Ishikawa (cell line): ENCODE results near the gene LRIG2.

Source experiments
- CEBPB ChIP-seq: IDR thresholded peaks from 2 replicates; pipeline ENCODE4 v1.6.1; 2012
- CREB1 ChIP-seq: IDR thresholded peaks from 2 replicates; pipeline ENCODE4 v1.6.1; 2012; ENCODE audit warnings: low read depth
- EGR1 ChIP-seq: IDR thresholded peaks from 2 replicates; pipeline ENCODE4 v1.6.1; 2012
- EP300 ChIP-seq: IDR thresholded peaks from 2 replicates; pipeline ENCODE4 v1.6.1; 2012; ENCODE audit warnings: borderline replicate concordance
- FOXM1 ChIP-seq: IDR thresholded peaks from 2 replicates; pipeline ENCODE4 v1.6.1; 2012; ENCODE audit warnings: low read depth, borderline replicate concordance
- MAX ChIP-seq: IDR thresholded peaks from 2 replicates; pipeline ENCODE4 v1.6.1; 2012
- NFIC ChIP-seq: IDR thresholded peaks from 2 replicates; pipeline ENCODE4 v1.6.1; 2012
- RAD21 ChIP-seq: IDR thresholded peaks from 2 replicates; pipeline ENCODE4 v1.6.1; 2012; ENCODE audit warnings: low read depth
- TAF1 ChIP-seq: IDR thresholded peaks from 2 replicates; pipeline ENCODE4 v1.6.1; 2012; ENCODE audit warnings: low read depth, mild to moderate bottlenecking
- TCF12 ChIP-seq: IDR thresholded peaks from 2 replicates; pipeline ENCODE4 v1.6.1; 2012; ENCODE audit warnings: low read depth
- TEAD4 ChIP-seq: IDR thresholded peaks from 2 replicates; pipeline ENCODE4 v1.6.1; 2012
- USF1 ChIP-seq: IDR thresholded peaks from 2 replicates; pipeline ENCODE4 v1.6.1; 2012
- YY1 ChIP-seq: IDR thresholded peaks from 2 replicates; pipeline ENCODE4 v1.6.1; 2012; ENCODE audit warnings: low read depth
- ZBTB7A ChIP-seq: IDR thresholded peaks from 2 replicates; pipeline ENCODE4 v1.6.1; 2012; ENCODE audit warnings: low read depth
- TF ChIP-seq, protein P1 (sequence below): IDR thresholded peaks from 2 replicates; pipeline ENCODE4 v1.6.1; 2012; ENCODE audit warnings: low read depth, mild to moderate bottlenecking

The LRIG2 gene

DNA sequence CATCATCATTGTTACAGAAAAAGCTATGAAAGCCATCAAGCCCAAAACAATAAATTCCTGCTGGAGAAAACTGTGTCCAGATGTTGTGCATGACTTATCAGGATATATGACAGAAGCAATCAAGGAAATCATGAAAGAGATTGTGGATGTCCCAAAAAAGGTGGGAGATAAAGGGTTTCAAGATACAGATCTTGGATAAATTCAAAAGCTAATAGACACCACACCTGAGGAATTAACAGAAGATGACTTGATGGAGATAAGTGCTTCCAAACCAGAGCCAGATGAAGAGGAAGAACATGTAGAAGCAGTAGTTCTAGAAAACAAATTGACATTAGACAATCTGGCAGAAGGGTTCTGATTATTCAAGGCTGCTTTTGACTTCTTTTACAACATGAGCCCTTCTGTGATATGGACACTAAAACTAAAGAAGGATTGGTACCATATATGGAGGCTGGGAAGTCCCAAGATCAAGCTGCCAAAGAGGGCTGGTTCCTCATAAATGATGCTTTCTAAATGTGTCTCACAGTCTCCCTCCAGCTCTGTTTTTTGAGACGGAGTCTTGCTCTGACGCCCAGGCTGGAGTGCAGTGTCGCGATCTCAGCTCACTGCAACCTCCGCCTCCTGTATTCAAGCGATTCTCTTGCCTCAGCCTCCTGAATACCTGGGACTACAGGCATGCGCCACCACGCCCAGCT is 32.1 kb upstream of the LRIG2 start:
- TF ChIP-seq FOXM1: no peak
- TF ChIP-seq, protein P1, sequence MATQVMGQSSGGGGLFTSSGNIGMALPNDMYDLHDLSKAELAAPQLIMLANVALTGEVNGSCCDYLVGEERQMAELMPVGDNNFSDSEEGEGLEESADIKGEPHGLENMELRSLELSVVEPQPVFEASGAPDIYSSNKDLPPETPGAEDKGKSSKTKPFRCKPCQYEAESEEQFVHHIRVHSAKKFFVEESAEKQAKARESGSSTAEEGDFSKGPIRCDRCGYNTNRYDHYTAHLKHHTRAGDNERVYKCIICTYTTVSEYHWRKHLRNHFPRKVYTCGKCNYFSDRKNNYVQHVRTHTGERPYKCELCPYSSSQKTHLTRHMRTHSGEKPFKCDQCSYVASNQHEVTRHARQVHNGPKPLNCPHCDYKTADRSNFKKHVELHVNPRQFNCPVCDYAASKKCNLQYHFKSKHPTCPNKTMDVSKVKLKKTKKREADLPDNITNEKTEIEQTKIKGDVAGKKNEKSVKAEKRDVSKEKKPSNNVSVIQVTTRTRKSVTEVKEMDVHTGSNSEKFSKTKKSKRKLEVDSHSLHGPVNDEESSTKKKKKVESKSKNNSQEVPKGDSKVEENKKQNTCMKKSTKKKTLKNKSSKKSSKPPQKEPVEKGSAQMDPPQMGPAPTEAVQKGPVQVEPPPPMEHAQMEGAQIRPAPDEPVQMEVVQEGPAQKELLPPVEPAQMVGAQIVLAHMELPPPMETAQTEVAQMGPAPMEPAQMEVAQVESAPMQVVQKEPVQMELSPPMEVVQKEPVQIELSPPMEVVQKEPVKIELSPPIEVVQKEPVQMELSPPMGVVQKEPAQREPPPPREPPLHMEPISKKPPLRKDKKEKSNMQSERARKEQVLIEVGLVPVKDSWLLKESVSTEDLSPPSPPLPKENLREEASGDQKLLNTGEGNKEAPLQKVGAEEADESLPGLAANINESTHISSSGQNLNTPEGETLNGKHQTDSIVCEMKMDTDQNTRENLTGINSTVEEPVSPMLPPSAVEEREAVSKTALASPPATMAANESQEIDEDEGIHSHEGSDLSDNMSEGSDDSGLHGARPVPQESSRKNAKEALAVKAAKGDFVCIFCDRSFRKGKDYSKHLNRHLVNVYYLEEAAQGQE: no peak
- no peak for TF ChIP-seq YY1
- TF ChIP-seq NFIC: no peak
- TF ChIP-seq TAF1: no peak
- TF ChIP-seq ZBTB7A: no peak
- TF ChIP-seq CREB1: no peak
- no peak for TF ChIP-seq RAD21
- no peak for TF ChIP-seq USF1
- no peak for TF ChIP-seq EP300
- no peak for TF ChIP-seq TEAD4

GRCh38 chr1:113041569-113042284 is 31.3 kb upstream of the LRIG2 start:
- TF ChIP-seq FOXM1 (no peak), EGR1 (no peak), CREB1 (no peak), YY1 (no peak), TCF12 (0 out of 2 replicates have a peak, but pooled peaks have one; percentile 29), NFIC (0 out of 2 replicates have a peak, but pooled peaks have one; percentile 5), EP300 (no peak)

- no peak for TF ChIP-seq EGR1
- peak; percentile 71 for TF ChIP-seq TEAD4
- peak; percentile 95 for TF ChIP-seq RAD21
Observed at GRCh38 chr1:113042285-113043143, 30.5 kb upstream of the LRIG2 start.

GRCh38 chr1:113046569-113046968 is 26.4 kb upstream of the LRIG2 start:
- TF ChIP-seq TCF12 (no peak), YY1 (no peak), MAX (no peak), TEAD4 (no peak)

DNA sequence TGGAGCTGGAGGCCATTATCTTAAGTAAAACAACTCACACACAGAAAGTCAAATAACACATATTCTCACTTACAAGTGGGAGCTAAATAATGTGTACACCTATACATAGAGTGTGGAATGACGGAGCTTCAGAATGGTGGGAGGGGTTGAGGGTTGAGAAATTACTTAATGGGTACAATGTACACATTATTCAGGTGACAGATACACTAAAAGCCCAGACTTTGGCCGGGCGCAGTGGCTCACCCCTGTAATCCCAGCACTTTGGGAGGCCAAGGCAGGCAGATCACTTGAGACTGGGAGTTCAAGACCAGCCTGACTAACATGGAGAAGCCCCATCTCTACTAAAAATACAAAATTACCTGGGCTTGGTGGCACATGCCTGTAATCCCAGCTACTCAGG is 24.9 kb upstream of the LRIG2 start:
- TF ChIP-seq CREB1 (no peak), FOXM1 (no peak), YY1 (no peak), ZBTB7A (no peak), EGR1 (no peak), MAX (no peak), EP300 (no peak)

- no peak for TF ChIP-seq EP300
- TF ChIP-seq CREB1: no peak
- no peak for TF ChIP-seq YY1
- no peak for TF ChIP-seq USF1
- no peak for TF ChIP-seq TAF1
- TF ChIP-seq TEAD4: no peak
Observed at GRCh38 chr1:113053344-113054126, 19.5 kb upstream of the LRIG2 start.

- TF ChIP-seq, protein P1: no peak
- TF ChIP-seq CEBPB: no peak
- no peak for TF ChIP-seq TCF12
- TF ChIP-seq ZBTB7A: no peak
- no peak for TF ChIP-seq EGR1
Observed at GRCh38 chr1:113055570-113055969, 17.4 kb upstream of the LRIG2 start.
